IPS-15b (cell line): Measurements from ENCODE around the gene AGBL3.

Source experiments
- H3K27me3 ChIP-seq: one replicate; pipeline ENCODE4 v1.6.1; 2013; ENCODE audit warnings: low read length; ENCODE audit not compliant: control insufficient read depth, insufficient read depth
- H3K36me3 ChIP-seq: one replicate; pipeline ENCODE4 v1.6.1; 2013; ENCODE audit warnings: low read length; ENCODE audit not compliant: control insufficient read depth, insufficient read depth
- H3K4me1 ChIP-seq: one replicate; pipeline ENCODE4 v1.6.1; 2013; ENCODE audit warnings: mild to moderate bottlenecking, low read length; ENCODE audit not compliant: control insufficient read depth, insufficient read depth
- H3K4me3 ChIP-seq: one replicate; pipeline ENCODE4 v1.5.1; 2013; ENCODE audit warnings: low read depth, low read length
- H3K9ac ChIP-seq: one replicate; pipeline ENCODE4 v1.6.1; 2013; ENCODE audit warnings: low read depth, mild to moderate bottlenecking, low read length
- H3K9me3 ChIP-seq: one replicate; pipeline ENCODE4 v1.6.1; 2013; ENCODE audit warnings: mild to moderate bottlenecking, low read length; ENCODE audit not compliant: control insufficient read depth, insufficient read depth

AGBL3 gene

DNA sequence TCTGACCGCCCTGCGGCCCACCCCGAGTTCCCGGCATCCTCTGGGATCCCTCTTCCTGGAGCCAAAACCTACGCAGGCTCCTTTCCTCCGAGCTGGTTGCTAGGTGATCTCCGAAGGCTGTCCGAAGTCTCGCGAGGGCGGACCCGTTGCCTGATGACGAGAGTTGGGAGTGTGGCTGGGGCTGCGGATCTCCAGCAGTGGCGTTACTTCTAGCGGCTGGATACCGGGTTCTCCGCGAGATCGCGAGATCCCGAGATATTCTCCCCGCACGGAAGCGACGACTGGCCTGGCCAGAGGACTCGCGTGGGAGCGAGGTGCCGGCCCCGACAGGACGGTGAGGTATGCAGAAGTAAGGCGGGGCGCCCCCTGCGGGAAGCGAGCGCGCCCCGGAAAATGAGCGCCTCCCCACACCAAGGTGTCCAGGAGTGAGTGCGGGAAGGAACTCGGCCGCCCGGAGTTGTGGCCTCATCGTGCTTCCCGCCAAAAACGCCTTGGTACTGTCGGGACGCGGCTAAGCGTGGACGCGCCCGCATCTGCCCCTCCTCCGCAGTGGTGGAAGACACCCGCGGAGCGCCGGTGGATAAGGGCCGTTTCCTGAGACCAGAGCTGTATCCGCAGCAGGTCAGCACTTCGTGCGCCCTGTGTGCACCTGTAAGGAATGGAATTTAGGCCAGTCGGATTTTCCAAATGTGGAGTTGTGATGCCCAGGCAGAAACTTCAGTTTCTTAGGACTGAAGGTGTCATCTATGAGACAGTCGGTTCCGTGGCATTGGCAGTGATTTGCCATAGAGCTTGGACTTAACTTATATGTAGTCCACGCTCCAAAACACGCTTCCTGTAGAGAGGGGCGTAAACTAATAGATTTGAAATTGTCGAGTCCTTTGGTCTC is at the start of gene AGBL3:
Gene AGBL3, plus strand, starts transcription at position 146 of the 889 bp plus-strand sequence. CDS start 1,426 bp downstream, outside the sequence.
- Histone ChIP-seq H3K27me3 (no peaks in the 10 kb centered on the region), H3K9ac (peak within 1 kb of the TSS; percentile 87)

GRCh38 chr7:134936893-134937510 is 49.3 kb upstream of the AGBL3 start:
- Histone ChIP-seq H3K4me3 (no peak overlapping the region), H3K27me3 (no peaks in the 10 kb centered on the region), H3K9ac (no peak overlapping the region), H3K4me1 (no peaks in the 10 kb centered on the region), H3K9me3 (no peaks in the 10 kb centered on the region), H3K36me3 (no peaks in the 10 kb centered on the region)

More for the DNA sequence above, at the start of gene AGBL3:
- Histone ChIP-seq H3K36me3 (no peaks in the 10 kb centered on the region), H3K4me1 (peaks cover 7% of the 10 kb centered on the region), H3K4me3 (peak within 1 kb of the TSS; percentile 89), H3K9me3 (no peaks in the 10 kb centered on the region)

- Histone ChIP-seq H3K27me3 (no peaks in the 10 kb centered on the region), H3K4me3 (no peak overlapping the region), H3K9me3 (no peaks in the 10 kb centered on the region), H3K36me3 (no peaks in the 10 kb centered on the region), H3K9ac (no peak overlapping the region), H3K4me1 (no peaks in the 10 kb centered on the region)
Observed at GRCh38 chr7:134938141-134938540, 48.2 kb upstream of the AGBL3 start.

DNA sequence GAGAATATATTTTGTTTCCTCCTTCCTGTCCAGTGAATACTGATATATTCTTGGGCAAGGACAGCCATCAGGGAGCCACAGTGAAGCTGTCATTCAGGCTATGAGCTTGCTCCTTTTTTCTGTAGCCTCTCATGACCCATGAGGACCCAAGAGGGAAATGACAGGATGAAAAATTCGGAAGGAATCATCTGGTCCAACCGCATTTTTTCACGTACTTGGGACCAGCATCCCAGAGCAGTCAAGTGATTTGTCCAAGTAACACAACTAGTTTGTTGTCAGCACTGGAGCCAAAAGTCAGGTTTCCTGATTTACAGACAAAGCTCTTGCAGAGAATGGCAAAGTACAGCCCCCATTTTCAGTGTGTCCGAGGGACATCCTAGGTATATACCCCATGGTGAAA is 47.2 kb upstream of the AGBL3 start:
- Histone ChIP-seq H3K9me3 (no peaks in the 10 kb centered on the region), H3K4me3 (no peak overlapping the region), H3K4me1 (no peaks in the 10 kb centered on the region), H3K9ac (no peak overlapping the region), H3K36me3 (no peaks in the 10 kb centered on the region), H3K27me3 (no peaks in the 10 kb centered on the region)

DNA sequence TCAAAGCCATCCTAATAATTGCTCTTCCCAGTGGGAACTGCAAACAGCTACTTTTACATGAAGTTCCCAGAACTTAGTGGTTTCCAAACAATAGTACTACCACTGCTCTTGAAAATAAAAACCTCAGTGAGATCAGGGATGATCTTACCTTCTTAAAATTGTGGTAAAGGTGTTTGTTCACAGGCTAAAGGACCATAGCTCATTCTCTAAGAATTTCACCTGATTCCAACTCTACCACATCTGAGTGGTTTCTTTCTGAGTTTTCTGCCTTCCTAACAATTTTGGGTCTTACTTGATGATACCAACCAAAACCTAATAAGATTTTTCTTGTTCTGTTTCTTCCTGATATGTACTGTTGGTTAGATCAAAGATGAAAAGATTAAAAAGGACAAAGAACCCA is 45.6 kb upstream of the AGBL3 start:
- Histone ChIP-seq H3K36me3 (no peaks in the 10 kb centered on the region), H3K4me3 (no peak overlapping the region), H3K4me1 (no peaks in the 10 kb centered on the region), H3K9me3 (no peaks in the 10 kb centered on the region), H3K9ac (no peak overlapping the region), H3K27me3 (no peaks in the 10 kb centered on the region)

- Histone ChIP-seq H3K4me3 (no peak overlapping the region), H3K9me3 (no peaks in the 10 kb centered on the region), H3K27me3 (no peaks in the 10 kb centered on the region), H3K9ac (no peak overlapping the region), H3K36me3 (no peaks in the 10 kb centered on the region), H3K4me1 (no peaks in the 10 kb centered on the region)
Observed at GRCh38 chr7:134941185-134941900, 45.0 kb upstream of the AGBL3 start.

- Histone ChIP-seq H3K9me3 (no peaks in the 10 kb centered on the region), H3K4me1 (no peaks in the 10 kb centered on the region), H3K27me3 (no peaks in the 10 kb centered on the region), H3K4me3 (no peak overlapping the region), H3K36me3 (no peaks in the 10 kb centered on the region), H3K9ac (no peak overlapping the region)
Observed at GRCh38 chr7:134941952-134942351, 44.4 kb upstream of the AGBL3 start.

GRCh38 chr7:134942690-134943466 is 43.4 kb upstream of the AGBL3 start:
- no peak overlapping the region for H3K4me3 ChIP-seq
- H3K9me3 ChIP-seq: no peaks in the 10 kb centered on the region
- H3K36me3 ChIP-seq: no peaks in the 10 kb centered on the region
- H3K27me3 ChIP-seq: no peaks in the 10 kb centered on the region
- no peak overlapping the region for H3K9ac ChIP-seq
- H3K4me1 ChIP-seq: no peaks in the 10 kb centered on the region

DNA sequence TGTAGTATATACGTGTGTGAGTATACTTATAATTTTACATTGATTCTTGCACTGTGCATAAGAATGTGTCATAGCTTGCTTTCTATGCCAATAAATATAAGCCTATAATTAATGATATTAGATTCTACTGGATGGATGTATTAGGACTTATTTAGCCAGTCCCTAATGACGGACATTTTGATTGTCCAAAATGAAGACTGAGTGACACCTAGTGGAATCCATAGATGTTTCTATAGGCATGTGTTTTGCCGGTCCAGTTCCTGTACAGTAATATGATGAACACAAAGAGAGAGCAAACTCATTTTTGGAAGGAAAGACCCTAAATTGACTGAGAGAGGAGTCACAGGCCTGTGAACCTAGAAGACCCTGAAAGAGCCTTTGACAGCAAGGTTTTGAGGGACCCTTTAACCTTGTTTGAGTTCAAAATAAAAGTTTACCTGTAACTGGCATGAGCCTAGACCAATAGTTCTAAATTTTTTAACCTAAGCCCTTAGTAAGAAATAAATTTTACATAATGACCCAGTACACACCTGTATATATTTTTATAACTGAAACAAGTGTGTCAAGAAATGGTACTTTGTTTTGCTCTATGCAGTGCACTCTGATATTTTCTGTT is 42.4 kb upstream of the AGBL3 start:
- Histone ChIP-seq H3K36me3 (no peaks in the 10 kb centered on the region), H3K4me1 (no peaks in the 10 kb centered on the region), H3K27me3 (no peaks in the 10 kb centered on the region), H3K9me3 (no peaks in the 10 kb centered on the region), H3K9ac (no peak overlapping the region), H3K4me3 (no peak overlapping the region)

- H3K9ac ChIP-seq: no peak overlapping the region
- H3K27me3 ChIP-seq: no peaks in the 10 kb centered on the region
- peaks cover 5% of the 10 kb centered on the region for H3K36me3 ChIP-seq
- no peaks in the 10 kb centered on the region for H3K4me1 ChIP-seq
- H3K4me3 ChIP-seq: no peak overlapping the region
- H3K9me3 ChIP-seq: no peaks in the 10 kb centered on the region
Observed at GRCh38 chr7:134945691-134946090, 40.6 kb upstream of the AGBL3 start.

DNA sequence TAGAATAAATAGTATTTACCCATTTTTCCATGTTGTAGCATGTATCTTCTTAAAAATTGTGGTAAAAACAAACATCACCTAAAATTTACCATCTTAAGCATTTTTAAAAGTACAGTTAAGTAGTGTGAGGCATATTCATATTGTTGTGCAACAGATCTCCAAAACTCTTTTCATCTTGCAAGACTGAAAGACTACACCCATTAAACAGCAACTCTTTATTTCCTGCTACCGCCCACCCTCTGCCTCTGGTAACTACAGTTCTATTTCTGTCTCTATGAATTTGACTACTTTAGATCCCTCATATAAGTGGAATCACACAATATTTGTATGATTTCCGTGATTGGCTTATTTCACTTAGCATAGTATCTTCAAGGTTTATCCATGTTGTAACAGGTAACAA is 40.0 kb upstream of the AGBL3 start:
- no peak overlapping the region for H3K4me3 ChIP-seq
- H3K36me3 ChIP-seq: peaks cover 11% of the 10 kb centered on the region
- H3K9me3 ChIP-seq: no peaks in the 10 kb centered on the region
- H3K27me3 ChIP-seq: no peaks in the 10 kb centered on the region
- H3K4me1 ChIP-seq: no peaks in the 10 kb centered on the region
- H3K9ac ChIP-seq: no peak overlapping the region
